Motor neuron (in vitro differentiated cells): Measurements from ENCODE around the gene L2HGDH. TPM values are rescaled to one million over a fixed set of nuclear protein-coding genes. Genes with fewer than 3 reads are reported as not detected.
A peak's percentile ranks its signal among the peaks of the same experiment; 100 is the strongest.

Experiments
- ATAC-seq, 8 experiments: fragments of 200-7000 bp; cut with Tn5 transposase; replicated peaks in 6 of 8; 2 replicates each; pipeline ENCODE4 v1.8.0; 2021; ENCODE audit warnings: mild to moderate bottlenecking in 8 of 8, moderate library complexity in 8 of 8
- H3K27ac ChIP-seq, 2 donors: fragments of 250-450 bp; sonication (Bioruptor Pico); 2 replicates each; pipeline ENCODE4 v1.9.0; 2021; ENCODE audit warnings: antibody characterized with exemption in 2 of 2, mild to moderate bottlenecking in 2 of 2, moderate library complexity in 1 of 2
- H3K4me1 ChIP-seq, 2 donors: fragments of 250-450 bp; sonication (Bioruptor Pico); replicated peaks in 1 of 2; 2 replicates each; pipeline ENCODE4 v1.6.1; 2021; ENCODE audit warnings: antibody characterized with exemption in 2 of 2, mild to moderate bottlenecking in 2 of 2, moderate library complexity in 1 of 2
- H3K4me3 ChIP-seq, 5 donors: fragments of 250-450 bp; sonication (Bioruptor Pico); 2 replicates each; pipeline ENCODE4 v1.9.0; 2021; ENCODE audit warnings: antibody characterized with exemption in 5 of 5, mild to moderate bottlenecking in 5 of 5, moderate library complexity in 4 of 5
- WGBS, 10 experiments: fragments of 450-650 bp; shearing (Covaris generic); methylation state at CpG; one replicate each; pipeline ENCODE4 v1.0.0; 2022; 5-methylcytosine and 5-hydroxymethylcytosine counted together
- in situ Hi-C, 9 experiments: fragments of 400-800 bp; cut with MboI; loops; one replicate each; pipeline ENCODE4 v1.15.0; 2021; ENCODE audit warnings: low sequenced_read_pairs in 9 of 9, low pct_unique_long_range_greater_than_20kb in 2 of 9; ENCODE audit not compliant: unreplicated experiment in 9 of 9
- total RNA-seq, 8 experiments: library from RNA; unstranded; fragments of 300-600 nt; gene quantifications; 2 replicates each; pipeline versions ENCODE4 v1.2.3 to v1.2.4, GENCODE V29; 2022

The L2HGDH gene
- total RNA-seq, 8 experiments from 2014 or later: 6.5 to 13.9 (median 10.9) TPM

- no peak for ATAC-seq
- H3K4me3 ChIP-seq: no peak overlapping the region
- 19 to 100% (median 76%) methylated on average over 1 to 4 of the region's 4 CpGs for WGBS, 10 experiments
- no peak overlapping the region for H3K27ac ChIP-seq
- in situ Hi-C loops: no loop called here
- no peaks in the 10 kb centered on the region for H3K4me1 ChIP-seq
Observed at GRCh38 chr14:50263321-50263720, 48.7 kb downstream of the L2HGDH start.

- 0 to 100% (median 83%) methylated on average over 1 to 2 of the region's 2 CpGs; no CpG with 5 or more reads in 1 of the 10 experiments for WGBS, 10 experiments
- no peaks in the 10 kb centered on the region for H3K4me1 ChIP-seq
- no peak overlapping the region for H3K27ac ChIP-seq
Observed at GRCh38 chr14:50262865-50263264, 49.2 kb downstream of the L2HGDH start.

GRCh38 chr14:50260511-50260910 is 51.5 kb downstream of the L2HGDH start:
- H3K27ac ChIP-seq: no peak overlapping the region
- in situ Hi-C loops: no loop called here
- H3K4me3 ChIP-seq: no peak overlapping the region
- peak in 3 of 8 experiments; percentile 41 to 63 (median 59) for ATAC-seq
- no peaks in the 10 kb centered on the region for H3K4me1 ChIP-seq
- WGBS, 10 experiments: 17 to 67% (median 56%) methylated on average over 1 to 3 of the region's 3 CpGs; no CpG with 5 or more reads in 5 of the 10 experiments

More at GRCh38 chr14:50262865-50263264, 49.2 kb downstream of the L2HGDH start:
- ATAC-seq: no peak
- H3K4me3 ChIP-seq: no peak overlapping the region
- in situ Hi-C loops: no loop called here

GRCh38 chr14:50260072-50260471 is 52.0 kb downstream of the L2HGDH start:
- ATAC-seq: no peak
- Histone ChIP-seq H3K27ac (no peak overlapping the region), H3K4me3 (no peak overlapping the region), H3K4me1 (no peaks in the 10 kb centered on the region)
- in situ Hi-C loops: no loop called here
- WGBS, 10 experiments: 20 to 100% (median 75%) methylated on average over 1 to 3 of the region's 3 CpGs; no CpG with 5 or more reads in 2 of the 10 experiments

GRCh38 chr14:50257732-50258131 is 54.3 kb downstream of the L2HGDH start:
- peak in 3 of 8 experiments; percentile 52 to 99 (median 95) for ATAC-seq
- H3K4me3 ChIP-seq: no peak overlapping the region
- no peaks in the 10 kb centered on the region for H3K4me1 ChIP-seq
- in situ Hi-C loops: no loop called here
- no peak overlapping the region for H3K27ac ChIP-seq
- 0 to 100% (median 80%) methylated on average over 1 to 2 of the region's 2 CpGs; no CpG with 5 or more reads in 1 of the 10 experiments for WGBS, 10 experiments

GRCh38 chr14:50254248-50254647 is 57.8 kb downstream of the L2HGDH start:
- in situ Hi-C loops: no loop called here
- H3K27ac ChIP-seq: no peak overlapping the region
- no peak for ATAC-seq
- H3K4me3 ChIP-seq: no peak overlapping the region
- H3K4me1 ChIP-seq: peaks cover 0 to 3% of the 10 kb centered on the region in 2 donors
- 73 to 100% (median 98%) methylated on average over 1 to 3 of the region's 3 CpGs for WGBS, 10 experiments

GRCh38 chr14:50249136-50249775 is 62.8 kb downstream of the L2HGDH start:
- ATAC-seq: peak in 3 of 8 experiments; percentile 30 to 57 (median 44)
- peaks cover 0 to 6% of the 10 kb centered on the region in 2 donors for H3K4me1 ChIP-seq
- 89 to 100% (median 98%) methylated on average over 1 to 6 of the region's 7 CpGs; no CpG with 5 or more reads in 2 of the 10 experiments for WGBS, 10 experiments
- no peak overlapping the region for H3K27ac ChIP-seq
- in situ Hi-C loops: no loop called here
- H3K4me3 ChIP-seq: no peak overlapping the region

GRCh38 chr14:50247245-50247644 is 64.8 kb downstream of the L2HGDH start:
- Histone ChIP-seq H3K4me1 (peaks cover 0 to 6% of the 10 kb centered on the region in 2 donors), H3K27ac (no peak overlapping the region), H3K4me3 (no peak overlapping the region)
- ATAC-seq: no peak
- in situ Hi-C loops: no loop called here
- 43 to 100% (median 84%) methylated on average over 1 to 3 of the region's 3 CpGs for WGBS, 10 experiments

GRCh38 chr14:50242566-50243310 is 69.3 kb downstream of the L2HGDH start:
- Histone ChIP-seq H3K4me1 (no peaks in the 10 kb centered on the region), H3K4me3 (no peak overlapping the region), H3K27ac (no peak overlapping the region)
- ATAC-seq: peak in 3 of 8 experiments; percentile 83 to 97 (median 91)
- in situ Hi-C loops: no loop called here
- WGBS, 10 experiments: 13 to 100% (median 89%) methylated on average over 1 to 5 of the region's 5 CpGs; no CpG with 5 or more reads in 1 of the 10 experiments

- 89 to 100% (median 100%) methylated on average over 1 of the region's 1 CpG; no CpG with 5 or more reads in 1 of the 10 experiments for WGBS, 10 experiments
Observed at GRCh38 chr14:50242096-50242495, 69.9 kb downstream of the L2HGDH start.

GRCh38 chr14:50237427-50237826 is 74.6 kb downstream of the L2HGDH start:
- peaks cover 0 to 1% of the 10 kb centered on the region in 2 donors for H3K4me1 ChIP-seq
- ATAC-seq: no peak
- no peak overlapping the region for H3K27ac ChIP-seq
- in situ Hi-C loops: no loop called here
- WGBS, 10 experiments: 0 to 78% (median 52%) methylated on average over 1 to 3 of the region's 3 CpGs; no CpG with 5 or more reads in 2 of the 10 experiments
- H3K4me3 ChIP-seq: no peak overlapping the region

More at GRCh38 chr14:50242096-50242495, 69.9 kb downstream of the L2HGDH start:
- Histone ChIP-seq H3K27ac (no peak overlapping the region), H3K4me3 (no peak overlapping the region), H3K4me1 (no peaks in the 10 kb centered on the region)
- ATAC-seq: no peak
- in situ Hi-C loops: no loop called here

- Histone ChIP-seq H3K27ac (no peak overlapping the region), H3K4me1 (peaks cover 2 to 12% of the 10 kb centered on the region in 2 donors), H3K4me3 (no peak overlapping the region)
- in situ Hi-C loops: no loop called here
- 57 to 100% (median 96%) methylated on average over 1 to 4 of the region's 4 CpGs; no CpG with 5 or more reads in 1 of the 10 experiments for WGBS, 10 experiments
- no peak for ATAC-seq
Observed at GRCh38 chr14:50233951-50234250, 78.1 kb downstream of the L2HGDH start.

GRCh38 chr14:50233166-50233950 is 78.7 kb downstream of the L2HGDH start:
- 65 to 100% (median 94%) methylated on average over 1 to 11 of the region's 14 CpGs; no CpG with 5 or more reads in 1 of the 10 experiments for WGBS, 10 experiments
- in situ Hi-C loops: no loop called here
- peaks cover 2 to 14% of the 10 kb centered on the region in 2 donors for H3K4me1 ChIP-seq
- H3K4me3 ChIP-seq: no peak overlapping the region
- no peak overlapping the region for H3K27ac ChIP-seq
- ATAC-seq: no peak
